ENCODE results near the gene PCARE. TPM values are rescaled to one million over a fixed set of nuclear protein-coding genes. Genes with fewer than 3 reads are reported as not detected.

The PCARE gene
- total and polyA plus RNA-seq, 2 of the 8 experiments (the other 6 are each of a cell fraction or from before 2014, with no cell fraction given), result not detected

DNA sequence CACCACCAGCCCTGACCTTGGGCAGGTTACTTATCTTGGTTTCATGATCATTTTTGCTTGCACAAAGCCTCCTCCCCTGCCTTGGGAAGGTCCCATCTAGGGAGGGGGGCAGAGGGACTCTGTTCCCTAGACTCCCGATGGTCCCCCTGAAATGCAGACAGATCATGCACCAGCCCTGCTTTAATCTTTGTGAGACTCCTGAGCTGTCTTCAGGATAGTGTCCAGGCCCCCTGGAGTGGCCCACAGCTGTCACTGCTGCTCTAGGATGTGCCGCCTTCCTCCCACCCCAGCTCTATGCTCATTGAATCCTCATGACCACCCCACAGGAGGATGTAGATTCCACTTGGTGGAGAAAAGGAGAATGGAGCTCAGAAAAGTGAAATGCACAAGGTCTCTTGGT lies 28.0 kb downstream of the PCARE start (continued):
- no peak for TF ChIP-seq GABPA (IDR thresholded peaks at IDR 0.05; ENCODE audit: borderline replicate concordance, insufficient read depth, low read length)
- TF ChIP-seq NANOG (IDR thresholded peaks at IDR 0.05; ENCODE audit: insufficient read depth, low read depth, low read length, poor library complexity, severe bottlenecking), result no peak
- TF ChIP-seq NRF1 (IDR thresholded peaks at IDR 0.05; ENCODE audit: low read depth, low read length), result no peak
- no peak for TF ChIP-seq KDM4A (IDR thresholded peaks at IDR 0.05; ENCODE audit: low read depth, low read length, severe bottlenecking)
- no peak for TF ChIP-seq SP2 (IDR thresholded peaks at IDR 0.05; ENCODE audit: low read length)
- no peak for TF ChIP-seq SIN3A (conservative IDR thresholded peaks at IDR 0.05 in 1 of 2, IDR thresholded peaks at IDR 0.05 in 1 of 2; ENCODE audit: low read depth in 1 of 2, low read length in 2 of 2)

Measured in H1 (cell line).